HK-2 (cell line): Measurements from ENCODE around the gene AP4S1.

Source experiments
- DNase-seq: peaks from one replicate; pipeline ENCODE4 v3.0.0-alpha.2; 2018; ENCODE audit not compliant: unreplicated experiment

The AP4S1 gene

GRCh38 chr14:31137214-31137889 lies 111.9 kb downstream of the AP4S1 start:
- no peak for DNase-seq

DNA sequence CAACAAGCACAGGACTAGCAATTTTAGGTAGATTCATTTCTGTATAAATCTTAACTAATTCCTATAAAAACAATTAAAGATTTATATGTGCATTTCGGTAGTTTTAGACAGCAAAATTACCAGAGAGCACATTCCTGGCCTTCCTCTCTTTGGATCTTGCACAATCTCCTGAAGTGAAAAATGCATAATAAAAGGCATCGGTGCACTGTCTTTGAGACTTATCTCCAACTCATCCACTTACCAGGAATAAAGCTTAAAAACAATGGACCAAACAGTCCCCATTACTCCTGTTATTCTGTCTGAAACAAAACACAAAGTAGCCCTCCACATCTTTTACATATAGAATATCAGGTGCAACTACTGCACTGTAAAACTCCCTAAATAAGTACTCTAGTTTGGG lies 112.9 kb downstream of the AP4S1 start:
- no peak for DNase-seq

DNA sequence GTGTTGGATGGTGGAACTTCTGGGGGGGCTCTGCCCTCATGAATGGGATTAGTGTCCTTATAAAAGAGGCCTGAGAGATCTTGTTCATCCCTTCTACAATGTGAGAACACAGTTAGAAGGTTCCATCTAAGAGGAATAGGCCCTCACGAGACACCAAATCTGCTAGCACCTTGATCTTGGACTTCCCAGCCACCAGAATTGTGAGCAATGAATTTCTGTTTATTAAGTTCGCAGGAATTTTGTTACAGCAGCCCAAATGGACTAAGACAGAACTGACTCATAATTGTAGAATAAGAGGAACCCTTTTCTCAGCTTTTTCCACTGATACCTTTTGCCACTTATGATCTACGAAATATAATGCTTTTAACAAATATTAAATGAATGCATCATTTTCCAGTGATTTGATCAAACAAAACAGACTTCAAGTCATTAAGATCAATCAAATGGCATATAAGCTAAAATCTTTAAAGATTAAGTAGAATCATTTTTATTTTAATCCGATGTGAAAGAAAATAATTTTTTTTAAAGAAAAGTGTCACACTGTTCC lies 113.9 kb downstream of the AP4S1 start:
- DNase-seq, result no peak

DNA sequence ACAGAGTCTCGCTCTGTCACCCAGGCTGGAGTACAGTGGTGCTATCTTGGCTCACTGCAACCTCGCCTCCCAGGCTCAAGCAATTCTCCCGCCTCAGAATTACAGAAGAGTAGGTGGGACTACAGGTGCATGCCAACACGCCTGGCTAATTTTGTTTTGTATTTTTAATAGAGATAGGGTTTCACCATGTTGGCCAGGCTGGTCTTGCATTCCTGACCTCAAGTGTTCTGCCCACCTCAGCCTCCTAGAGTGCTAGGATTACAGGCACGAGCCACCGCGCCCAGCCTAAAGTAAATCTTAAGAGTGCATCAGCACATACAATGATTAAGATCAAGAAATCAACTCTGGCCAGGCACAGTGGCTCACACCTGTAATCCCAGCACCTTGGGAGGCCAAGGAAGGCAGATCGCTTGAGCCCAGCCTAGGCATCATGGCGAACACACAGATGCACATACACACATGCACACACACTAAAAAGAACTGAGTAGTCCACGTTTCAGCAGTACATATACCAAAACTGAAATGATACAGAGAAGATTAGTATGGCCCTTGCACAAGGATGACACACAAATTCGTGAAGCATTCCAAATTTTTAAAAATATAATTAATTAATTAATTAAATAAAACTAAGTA lies 117.1 kb downstream of the AP4S1 start:
- no peak for DNase-seq
